ENCODE measurements around the gene ETV3. TPM values are rescaled to one million over a fixed set of nuclear protein-coding genes. Genes with fewer than 3 reads are reported as not detected.

ETV3 gene
- total and polyA plus RNA-seq, 12 donors = 3.7 to 27.5 (median 20.1) TPM

GRCh38 chr1:157135646-157136045 is 2.5 kb downstream of the ETV3 start:
- H3K9me3 ChIP-seq = no peaks in the 10 kb centered on the region
- H3K36me3 ChIP-seq = peaks cover 0 to 56% (median 52%) of the 10 kb centered on the region in 9 donors
- peaks cover 5 to 49% (median 30%) of the 10 kb centered on the region in 9 donors for H3K4me1 ChIP-seq
- TF ChIP-seq, protein P1, sequence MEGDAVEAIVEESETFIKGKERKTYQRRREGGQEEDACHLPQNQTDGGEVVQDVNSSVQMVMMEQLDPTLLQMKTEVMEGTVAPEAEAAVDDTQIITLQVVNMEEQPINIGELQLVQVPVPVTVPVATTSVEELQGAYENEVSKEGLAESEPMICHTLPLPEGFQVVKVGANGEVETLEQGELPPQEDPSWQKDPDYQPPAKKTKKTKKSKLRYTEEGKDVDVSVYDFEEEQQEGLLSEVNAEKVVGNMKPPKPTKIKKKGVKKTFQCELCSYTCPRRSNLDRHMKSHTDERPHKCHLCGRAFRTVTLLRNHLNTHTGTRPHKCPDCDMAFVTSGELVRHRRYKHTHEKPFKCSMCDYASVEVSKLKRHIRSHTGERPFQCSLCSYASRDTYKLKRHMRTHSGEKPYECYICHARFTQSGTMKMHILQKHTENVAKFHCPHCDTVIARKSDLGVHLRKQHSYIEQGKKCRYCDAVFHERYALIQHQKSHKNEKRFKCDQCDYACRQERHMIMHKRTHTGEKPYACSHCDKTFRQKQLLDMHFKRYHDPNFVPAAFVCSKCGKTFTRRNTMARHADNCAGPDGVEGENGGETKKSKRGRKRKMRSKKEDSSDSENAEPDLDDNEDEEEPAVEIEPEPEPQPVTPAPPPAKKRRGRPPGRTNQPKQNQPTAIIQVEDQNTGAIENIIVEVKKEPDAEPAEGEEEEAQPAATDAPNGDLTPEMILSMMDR (IDR thresholded peaks at IDR 0.05) = no peak
- 15 to 27% methylated on average over 1 of the region's 1 CpG for WGBS, 2 donors
- no peaks in the 10 kb centered on the region for H3K27me3 ChIP-seq
- intact Hi-C loops (cut with DNase I) = no loop called here
- no peak overlapping the region for H3K27ac ChIP-seq
- DNase-seq = no peak
- ATAC-seq = no peak
- no peak overlapping the region for H3K4me3 ChIP-seq

GRCh38 chr1:157135070-157135469 is 3.1 kb downstream of the ETV3 start:
- WGBS, 2 donors = 88 to 90% methylated on average over 2 of the region's 2 CpGs
- Histone ChIP-seq H3K9me3 (no peaks in the 10 kb centered on the region), H3K4me1 (peaks cover 5 to 49% (median 32%) of the 10 kb centered on the region in 9 donors)

DNA sequence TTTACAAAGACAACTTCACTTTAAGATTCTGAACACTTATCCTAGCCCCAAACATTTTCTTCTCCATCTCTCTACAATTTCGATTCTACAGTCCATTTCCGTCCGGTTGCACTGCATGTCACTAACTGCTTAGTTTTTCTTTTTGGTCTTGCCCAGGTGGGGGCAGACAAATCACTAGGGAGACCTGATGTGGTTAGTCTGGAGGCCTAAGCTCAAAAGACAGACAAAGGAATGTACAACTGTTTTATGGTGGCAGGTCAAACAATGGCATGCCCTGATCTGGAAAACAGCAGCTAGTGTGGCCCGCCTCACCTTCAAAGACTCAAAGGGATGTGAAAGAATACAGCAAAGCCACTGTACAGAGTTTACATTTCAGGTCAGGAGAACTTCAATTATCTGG is 3.8 kb downstream of the ETV3 start:
- Histone ChIP-seq H3K4me1 (peaks cover 5 to 47% (median 32%) of the 10 kb centered on the region in 9 donors), H3K27me3 (no peaks in the 10 kb centered on the region), H3K27ac (no peak overlapping the region), H3K9me3 (no peaks in the 10 kb centered on the region), H3K4me3 (no peak overlapping the region), H3K36me3 (peaks cover 0 to 68% (median 62%) of the 10 kb centered on the region in 9 donors)
- DNase-seq = no peak
- no peak for ATAC-seq
- WGBS, 2 donors = 93 to 96% methylated on average over 4 of the region's 4 CpGs
- TF ChIP-seq, protein P1 (IDR thresholded peaks at IDR 0.05) = no peak
- intact Hi-C loops (cut with DNase I) = no loop called here

More at GRCh38 chr1:157135070-157135469, 3.1 kb downstream of the ETV3 start:
- H3K36me3 ChIP-seq = peaks cover 0 to 62% (median 57%) of the 10 kb centered on the region in 9 donors
- TF ChIP-seq, protein P1 (IDR thresholded peaks at IDR 0.05) = no peak
- no peak for ATAC-seq
- no peak for DNase-seq
- intact Hi-C loops (cut with DNase I) = no loop called here
- H3K27ac ChIP-seq = no peak overlapping the region
- H3K4me3 ChIP-seq = no peak overlapping the region
- H3K27me3 ChIP-seq = no peaks in the 10 kb centered on the region

- TF ChIP-seq, protein P1 (IDR thresholded peaks at IDR 0.05) = no peak
- Histone ChIP-seq H3K36me3 (peaks cover 0 to 79% (median 63%) of the 10 kb centered on the region in 9 donors), H3K4me3 (no peak overlapping the region), H3K27ac (no peak overlapping the region), H3K9me3 (no peaks in the 10 kb centered on the region), H3K27me3 (no peaks in the 10 kb centered on the region), H3K4me1 (peaks cover 5 to 38% (median 27%) of the 10 kb centered on the region in 9 donors)
- WGBS, 2 donors = 62 to 74% methylated on average over 2 of the region's 2 CpGs
- no peak for DNase-seq
- ATAC-seq = no peak
- intact Hi-C loops (cut with DNase I) = no loop called here
These were observed 4.8 kb downstream of the ETV3 start for GRCh38 chr1:157133426-157133825.

Measured in heart right ventricle (tissue), 16 donors.